Colon (tissue), 2 donors: Measurements from ENCODE around the gene WDCP.
"Not testable (repeated sequence)": the region's sequence is repeated elsewhere in the genome, so short reads cannot be mapped to it uniquely, and the experiment has no call there.

Source experiments
- FAIRE-seq: peaks from 2 replicates; lab custom pipeline; 2012; peaks lifted over from hg19 to GRCh38; lab: Jason Lieb, UNC
- donor health status: control.
- donor health status: control.

WDCP gene

GRCh38 chr2:24058564-24059271 is 11.5 kb upstream of the WDCP start:
- no peak for FAIRE-seq

GRCh38 chr2:24055750-24056149 is 8.6 kb upstream of the WDCP start:
- FAIRE-seq, result no peak

- FAIRE-seq, result no peak
Measured at GRCh38 chr2:24054366-24055010, 7.3 kb upstream of the WDCP start.

GRCh38 chr2:24052951-24053350 is 5.8 kb upstream of the WDCP start:
- FAIRE-seq, result no peak

GRCh38 chr2:24051833-24052232 is 4.6 kb upstream of the WDCP start:
- FAIRE-seq, result no peak

GRCh38 chr2:24050041-24050979 is 3.1 kb upstream of the WDCP start:
- no peak for FAIRE-seq

GRCh38 chr2:24049485-24050021 is 2.4 kb upstream of the WDCP start, which contains the start of gene FKBP1B:
FKBP1B (plus strand) TSS chr2:24049741; CDS start chr2:24049850, 109 bp downstream.
- no peak for FAIRE-seq

GRCh38 chr2:24048769-24049484 is 1.7 kb upstream of the WDCP start:
- FAIRE-seq, result no peak

GRCh38 chr2:24047703-24048033 is 477 bp upstream of the WDCP start:
- no peak for FAIRE-seq

- FAIRE-seq, result no peak
Measured at GRCh38 chr2:24046599-24046929, 627 bp downstream of the WDCP start.

- FAIRE-seq, result no peak
Measured at GRCh38 chr2:24045511-24046508, 1.4 kb downstream of the WDCP start.

GRCh38 chr2:24043133-24043532 is 4.1 kb downstream of the WDCP start:
- FAIRE-seq, result not testable (repeated sequence)

- no peak for FAIRE-seq
Measured at GRCh38 chr2:24040511-24040910, 6.7 kb downstream of the WDCP start.

GRCh38 chr2:24038786-24039499 is 8.2 kb downstream of the WDCP start:
- FAIRE-seq, result no peak

GRCh38 chr2:24026233-24026632 is 21.0 kb downstream of the WDCP start:
- FAIRE-seq, result no peak

GRCh38 chr2:24024996-24025663 is 22.1 kb downstream of the WDCP start:
- no peak for FAIRE-seq

GRCh38 chr2:24024018-24024417 is 23.2 kb downstream of the WDCP start:
- FAIRE-seq, result no peak

GRCh38 chr2:24022975-24023575 is 24.1 kb downstream of the WDCP start:
- no peak for FAIRE-seq

- FAIRE-seq, result no peak
Measured at GRCh38 chr2:24022324-24022974, 24.7 kb downstream of the WDCP start.
